ENCODE results near the gene ACTN2. TPM values are rescaled to one million over a fixed set of nuclear protein-coding genes. Genes with fewer than 3 reads are reported as not detected.

The ACTN2 gene
- total RNA-seq, 1 experiment from 2014 or later: 0.49 TPM

DNA sequence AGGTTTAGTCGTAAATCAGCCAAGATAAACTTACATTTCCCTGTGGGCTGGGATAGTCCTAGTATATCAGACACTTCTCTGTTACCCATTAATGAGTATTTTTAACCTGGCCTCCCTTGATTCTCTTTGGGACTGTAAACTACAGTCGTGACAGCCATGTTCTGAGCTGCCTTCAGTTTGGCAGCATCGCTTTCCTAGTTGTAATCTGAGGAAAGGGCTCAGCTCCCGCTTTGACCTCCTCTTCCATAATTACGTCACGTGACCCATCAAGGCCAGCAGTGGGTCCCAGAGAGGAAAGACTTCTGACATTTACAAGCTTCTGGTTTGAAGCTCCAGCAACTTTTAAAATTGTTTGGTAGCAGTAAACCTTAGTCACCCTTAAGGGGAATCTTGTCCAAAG, 74.2 kb downstream of the ACTN2 start:
- DNase-seq (ENCODE audit: low read depth, low spot score) (no peak), ATAC-seq (no peak)
- intact Hi-C loops (cut with micrococcal nuclease; ENCODE audit: unreplicated experiment) (loop anchor here (10.0 kb wide), 1 partner anchor 804 kb away; no protein-coding TSS in a partner anchor), in situ Hi-C loops (cut with HindIII; ENCODE audit: low pct_unique_long_range_greater_than_20kb, low sequenced_read_pairs) (no loop called here)
- H3K9me3 ChIP-seq (ENCODE audit: control insufficient read depth, insufficient read depth, low read depth, low read length): no peaks in the 10 kb centered on the region
- no peaks in the 10 kb centered on the region for H3K36me3 ChIP-seq (ENCODE audit: control insufficient read depth, insufficient read depth, low read length)
- BruUV-seq (replicated peaks): no TSS peak
- H3K27me3 ChIP-seq (ENCODE audit: control insufficient read depth, insufficient read depth, low read length): no peaks in the 10 kb centered on the region
- TF ChIP-seq, protein P1, sequence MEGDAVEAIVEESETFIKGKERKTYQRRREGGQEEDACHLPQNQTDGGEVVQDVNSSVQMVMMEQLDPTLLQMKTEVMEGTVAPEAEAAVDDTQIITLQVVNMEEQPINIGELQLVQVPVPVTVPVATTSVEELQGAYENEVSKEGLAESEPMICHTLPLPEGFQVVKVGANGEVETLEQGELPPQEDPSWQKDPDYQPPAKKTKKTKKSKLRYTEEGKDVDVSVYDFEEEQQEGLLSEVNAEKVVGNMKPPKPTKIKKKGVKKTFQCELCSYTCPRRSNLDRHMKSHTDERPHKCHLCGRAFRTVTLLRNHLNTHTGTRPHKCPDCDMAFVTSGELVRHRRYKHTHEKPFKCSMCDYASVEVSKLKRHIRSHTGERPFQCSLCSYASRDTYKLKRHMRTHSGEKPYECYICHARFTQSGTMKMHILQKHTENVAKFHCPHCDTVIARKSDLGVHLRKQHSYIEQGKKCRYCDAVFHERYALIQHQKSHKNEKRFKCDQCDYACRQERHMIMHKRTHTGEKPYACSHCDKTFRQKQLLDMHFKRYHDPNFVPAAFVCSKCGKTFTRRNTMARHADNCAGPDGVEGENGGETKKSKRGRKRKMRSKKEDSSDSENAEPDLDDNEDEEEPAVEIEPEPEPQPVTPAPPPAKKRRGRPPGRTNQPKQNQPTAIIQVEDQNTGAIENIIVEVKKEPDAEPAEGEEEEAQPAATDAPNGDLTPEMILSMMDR (IDR thresholded peaks at IDR 0.05): no peak
- TF ChIP-seq SIN3A (IDR thresholded peaks at IDR 0.05; ENCODE audit: borderline replicate concordance, insufficient read depth, low read depth, low read length) (no peak), TCF7L2 (IDR thresholded peaks at IDR 0.05; ENCODE audit: low read depth, low read length) (no peak), POLR2AphosphoS5 (IDR thresholded peaks at IDR 0.05; ENCODE audit: low read depth, low read length) (no peak)
- TF ChIP-seq, protein P2, sequence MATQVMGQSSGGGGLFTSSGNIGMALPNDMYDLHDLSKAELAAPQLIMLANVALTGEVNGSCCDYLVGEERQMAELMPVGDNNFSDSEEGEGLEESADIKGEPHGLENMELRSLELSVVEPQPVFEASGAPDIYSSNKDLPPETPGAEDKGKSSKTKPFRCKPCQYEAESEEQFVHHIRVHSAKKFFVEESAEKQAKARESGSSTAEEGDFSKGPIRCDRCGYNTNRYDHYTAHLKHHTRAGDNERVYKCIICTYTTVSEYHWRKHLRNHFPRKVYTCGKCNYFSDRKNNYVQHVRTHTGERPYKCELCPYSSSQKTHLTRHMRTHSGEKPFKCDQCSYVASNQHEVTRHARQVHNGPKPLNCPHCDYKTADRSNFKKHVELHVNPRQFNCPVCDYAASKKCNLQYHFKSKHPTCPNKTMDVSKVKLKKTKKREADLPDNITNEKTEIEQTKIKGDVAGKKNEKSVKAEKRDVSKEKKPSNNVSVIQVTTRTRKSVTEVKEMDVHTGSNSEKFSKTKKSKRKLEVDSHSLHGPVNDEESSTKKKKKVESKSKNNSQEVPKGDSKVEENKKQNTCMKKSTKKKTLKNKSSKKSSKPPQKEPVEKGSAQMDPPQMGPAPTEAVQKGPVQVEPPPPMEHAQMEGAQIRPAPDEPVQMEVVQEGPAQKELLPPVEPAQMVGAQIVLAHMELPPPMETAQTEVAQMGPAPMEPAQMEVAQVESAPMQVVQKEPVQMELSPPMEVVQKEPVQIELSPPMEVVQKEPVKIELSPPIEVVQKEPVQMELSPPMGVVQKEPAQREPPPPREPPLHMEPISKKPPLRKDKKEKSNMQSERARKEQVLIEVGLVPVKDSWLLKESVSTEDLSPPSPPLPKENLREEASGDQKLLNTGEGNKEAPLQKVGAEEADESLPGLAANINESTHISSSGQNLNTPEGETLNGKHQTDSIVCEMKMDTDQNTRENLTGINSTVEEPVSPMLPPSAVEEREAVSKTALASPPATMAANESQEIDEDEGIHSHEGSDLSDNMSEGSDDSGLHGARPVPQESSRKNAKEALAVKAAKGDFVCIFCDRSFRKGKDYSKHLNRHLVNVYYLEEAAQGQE (IDR thresholded peaks at IDR 0.05; ENCODE audit: insufficient read depth in 1 of 2, low read depth in 2 of 2, low read length in 1 of 2): no peak
- ChIA-PET CTCF (interaction anchor here (0.7 kb wide), 1 partner anchor 26 kb away, joined by 5 read pairs; no protein-coding TSS in a partner anchor), POLR2A (no interaction called here)
- H3K4me1 ChIP-seq (ENCODE audit: control insufficient read depth, insufficient read depth, low read length): no peaks in the 10 kb centered on the region; the same call in 1 of the 2 replicates
- H3K4me3 ChIP-seq (ENCODE audit: low read depth in 2 of 2, low read length in 2 of 2): no peak overlapping the region
- no peak overlapping the region for H3K27ac ChIP-seq (ENCODE audit: low read length)

DNA sequence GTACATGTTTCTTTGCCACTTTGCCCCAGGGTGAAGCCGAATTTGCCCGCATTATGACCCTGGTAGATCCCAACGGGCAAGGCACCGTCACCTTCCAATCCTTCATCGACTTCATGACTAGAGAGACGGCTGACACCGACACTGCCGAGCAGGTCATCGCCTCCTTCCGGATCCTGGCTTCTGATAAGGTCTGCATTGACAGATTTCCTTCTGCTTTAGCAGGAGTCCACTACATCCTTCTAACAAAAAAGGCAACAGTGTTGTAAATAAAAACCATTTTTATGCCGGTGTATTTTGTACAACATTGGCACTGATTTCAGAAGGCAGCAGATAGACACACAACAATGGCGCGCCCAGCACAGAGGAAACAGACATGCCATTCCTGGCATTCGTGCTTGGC, 74.7 kb downstream of the ACTN2 start:
- ATAC-seq (no peak), DNase-seq (ENCODE audit: low read depth, low spot score) (no peak)
- BruUV-seq (replicated peaks): no TSS peak
- Histone ChIP-seq H3K4me3 (ENCODE audit: low read depth in 2 of 2, low read length in 2 of 2) (no peak overlapping the region), H3K9me3 (ENCODE audit: control insufficient read depth, insufficient read depth, low read depth, low read length) (no peaks in the 10 kb centered on the region), H3K4me1 (ENCODE audit: control insufficient read depth, insufficient read depth, low read length) (no peaks in the 10 kb centered on the region; the same call in 1 of the 2 replicates), H3K36me3 (ENCODE audit: control insufficient read depth, insufficient read depth, low read length) (no peaks in the 10 kb centered on the region), H3K27me3 (ENCODE audit: control insufficient read depth, insufficient read depth, low read length) (no peaks in the 10 kb centered on the region), H3K27ac (ENCODE audit: low read length) (no peak overlapping the region)
- ChIA-PET CTCF (interaction anchor here (0.5 kb wide), 1 partner anchor 123 kb away, joined by 7 read pairs; no protein-coding TSS in a partner anchor), POLR2A (no interaction called here)
- intact Hi-C loops (cut with micrococcal nuclease; ENCODE audit: unreplicated experiment): loop anchor here (10.0 kb wide), 1 partner anchor 804 kb away; no protein-coding TSS in a partner anchor
- in situ Hi-C loops (cut with HindIII; ENCODE audit: low pct_unique_long_range_greater_than_20kb, low sequenced_read_pairs): no loop called here
- TF ChIP-seq, protein P1 (IDR thresholded peaks at IDR 0.05): no peak
- TF ChIP-seq POLR2AphosphoS5 (IDR thresholded peaks at IDR 0.05; ENCODE audit: low read depth, low read length) (no peak), TCF7L2 (IDR thresholded peaks at IDR 0.05; ENCODE audit: low read depth, low read length) (no peak), SIN3A (IDR thresholded peaks at IDR 0.05; ENCODE audit: borderline replicate concordance, insufficient read depth, low read depth, low read length) (no peak)
- TF ChIP-seq, protein P2 (IDR thresholded peaks at IDR 0.05; ENCODE audit: insufficient read depth in 1 of 2, low read depth in 2 of 2, low read length in 1 of 2): no peak
